HG03520 (cell line): ENCODE measurements around the gene SHE.

Source experiments
- ATAC-seq: cut with Tn5 transposase; IDR thresholded peaks from one replicate; pipeline ENCODE4 v1.9.1; 2021; ENCODE audit warnings: mild to moderate bottlenecking, moderate library complexity; ENCODE audit not compliant: unreplicated experiment

Gene SHE

GRCh38 chr1:154453161-154453560 is 49.1 kb downstream of the SHE start:
- ATAC-seq, result no peak

- no peak for ATAC-seq
These were observed 53.8 kb downstream of the SHE start for GRCh38 chr1:154448331-154448811.

DNA sequence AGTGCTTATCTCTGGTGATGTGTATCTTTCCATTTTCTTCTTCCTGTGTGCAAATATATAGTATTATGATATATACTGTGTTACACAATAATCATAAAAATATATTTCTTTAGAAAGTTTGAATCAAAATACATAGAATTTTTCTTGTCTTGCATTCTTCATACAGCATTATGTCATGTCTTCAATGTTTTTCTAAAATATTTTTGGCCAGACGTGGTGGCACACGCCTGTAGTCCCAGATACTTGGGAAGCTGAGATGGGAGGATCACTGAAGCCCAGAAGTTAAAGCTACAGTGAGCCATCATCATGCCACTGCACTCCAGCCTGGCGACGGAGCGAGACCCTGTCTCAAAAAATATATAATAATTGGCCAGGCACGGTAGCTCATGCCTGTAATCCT is 55.4 kb downstream of the SHE start:
- no peak for ATAC-seq

DNA sequence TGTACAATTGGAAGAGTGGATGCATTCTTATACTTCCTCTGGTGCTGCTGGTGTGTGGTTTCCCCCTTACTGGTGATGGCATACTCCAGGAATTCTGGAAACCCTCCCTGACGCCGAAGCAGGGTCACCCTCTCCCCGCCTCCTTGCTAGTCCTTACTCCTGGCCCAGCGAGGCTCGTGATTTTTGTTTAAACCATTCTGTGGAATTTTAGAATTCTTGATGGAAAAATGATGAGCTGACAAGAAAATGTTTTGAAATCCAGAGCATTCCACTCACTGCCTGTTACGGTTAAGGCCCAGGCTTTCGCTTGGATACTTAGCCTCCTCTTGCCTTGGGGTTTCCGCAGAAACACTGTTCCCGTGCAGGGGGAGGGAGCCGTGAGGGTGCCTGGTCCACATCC is 55.9 kb downstream of the SHE start:
- ATAC-seq, result no peak

- ATAC-seq, result no peak
These were observed 57.2 kb downstream of the SHE start for GRCh38 chr1:154445040-154445472.

GRCh38 chr1:154443274-154444013 is 58.8 kb downstream of the SHE start:
- no peak for ATAC-seq

GRCh38 chr1:154442006-154442740 is 60.0 kb downstream of the SHE start:
- ATAC-seq, result no peak

- no peak for ATAC-seq
These were observed 60.8 kb downstream of the SHE start for GRCh38 chr1:154441241-154441888.

- ATAC-seq, result no peak
These were observed 62.0 kb downstream of the SHE start for GRCh38 chr1:154440036-154440804.

GRCh38 chr1:154436433-154436832 is 65.8 kb downstream of the SHE start:
- ATAC-seq, result no peak

DNA sequence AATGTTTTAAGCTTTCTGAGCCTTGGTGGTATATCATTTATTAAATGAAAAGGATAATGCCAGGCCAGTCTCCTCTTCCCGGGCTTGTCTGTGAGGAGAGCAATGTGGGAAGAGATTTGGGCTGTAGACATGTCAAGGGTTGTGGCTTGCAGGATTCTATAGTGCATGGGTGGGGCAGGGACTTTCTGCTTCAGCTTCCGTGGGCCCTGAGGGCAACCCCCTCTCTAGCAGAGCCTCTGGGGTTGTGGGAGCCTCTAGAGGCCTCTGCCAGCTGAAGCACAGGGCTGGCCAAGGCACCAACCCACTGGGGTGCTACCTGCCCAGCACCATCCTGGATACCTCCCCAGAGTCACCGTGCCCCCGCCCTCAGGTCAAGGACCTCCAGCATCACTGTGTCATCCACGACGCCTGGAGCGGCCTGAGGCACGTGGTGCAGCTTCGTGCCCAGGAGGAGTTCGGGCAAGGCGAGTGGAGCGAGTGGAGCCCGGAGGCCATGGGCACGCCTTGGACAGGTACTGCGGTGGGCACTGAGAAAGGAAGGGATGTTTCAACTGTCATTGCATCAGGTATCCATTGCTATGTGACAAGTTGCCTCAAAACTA is 66.5 kb downstream of the SHE start:
- ATAC-seq, result no peak

DNA sequence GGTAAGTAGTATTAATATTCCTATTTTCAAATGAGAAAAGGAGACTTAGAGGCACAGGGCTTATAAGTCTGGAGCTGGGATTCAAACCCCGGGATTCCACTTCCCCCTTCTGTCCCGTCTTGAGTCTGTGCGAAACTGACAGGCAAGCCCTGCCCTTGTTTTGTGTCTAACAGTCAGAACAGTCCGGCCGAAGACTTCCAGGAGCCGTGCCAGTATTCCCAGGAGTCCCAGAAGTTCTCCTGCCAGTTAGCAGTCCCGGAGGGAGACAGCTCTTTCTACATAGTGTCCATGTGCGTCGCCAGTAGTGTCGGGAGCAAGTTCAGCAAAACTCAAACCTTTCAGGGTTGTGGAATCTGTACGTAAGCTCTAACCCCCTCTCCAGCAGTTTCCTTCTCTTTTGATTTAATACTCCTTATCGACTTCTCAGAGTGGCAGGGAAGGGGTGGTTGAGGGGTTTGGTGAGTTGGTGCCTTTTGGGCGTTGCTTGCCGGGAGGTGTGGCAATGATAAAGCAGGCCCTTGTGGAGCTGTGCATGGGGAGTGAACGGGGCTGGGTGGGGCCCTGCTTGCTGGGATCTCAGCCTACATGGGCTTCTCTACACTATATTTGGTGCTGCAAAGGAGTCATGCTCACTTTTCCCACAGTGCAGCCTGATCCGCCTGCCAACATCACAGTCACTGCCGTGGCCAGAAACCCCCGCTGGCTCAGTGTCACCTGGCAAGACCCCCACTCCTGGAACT is 67.7 kb downstream of the SHE start:
- ATAC-seq, result no peak

- ATAC-seq, result no peak
These were observed 68.9 kb downstream of the SHE start for GRCh38 chr1:154433161-154433764.

DNA sequence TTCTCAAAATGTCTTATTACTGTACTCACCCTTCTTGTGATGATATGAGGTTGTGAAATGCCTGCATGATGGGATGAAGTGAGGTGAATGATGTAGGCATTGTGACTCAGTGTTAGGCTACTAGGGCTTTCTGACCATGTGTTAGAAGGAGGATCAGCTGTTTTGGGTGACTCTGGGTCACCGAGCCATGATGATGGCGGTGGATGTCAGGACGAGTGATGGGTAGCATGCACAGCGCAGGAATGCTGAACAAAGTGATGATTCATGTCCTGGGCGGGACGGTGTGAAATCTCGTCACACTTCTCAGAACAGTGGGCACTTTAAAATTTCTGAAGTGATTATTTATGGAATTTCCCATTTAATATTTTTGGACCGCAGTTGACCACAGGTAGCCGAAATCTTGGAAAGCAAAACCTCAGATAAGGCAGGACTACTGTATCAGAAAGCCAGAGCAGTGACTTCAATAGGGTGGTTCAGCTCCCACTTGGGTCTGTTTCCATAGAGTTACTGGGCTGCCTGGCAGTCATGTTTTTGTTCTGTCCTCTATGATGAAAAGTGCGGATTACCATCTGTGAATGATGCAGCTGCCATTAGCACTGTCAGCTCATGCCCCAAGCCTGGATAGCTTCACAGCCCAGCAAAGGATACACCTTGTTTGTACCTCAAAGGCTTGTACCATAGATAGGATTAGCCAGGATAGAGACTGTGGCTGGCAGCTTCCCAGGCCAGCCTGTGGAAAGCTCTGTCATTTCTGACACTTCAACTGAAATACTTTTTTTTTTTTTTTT is 70.4 kb downstream of the SHE start:
- no peak for ATAC-seq

- ATAC-seq, result no peak
These were observed 71.3 kb downstream of the SHE start for GRCh38 chr1:154430903-154431302.

DNA sequence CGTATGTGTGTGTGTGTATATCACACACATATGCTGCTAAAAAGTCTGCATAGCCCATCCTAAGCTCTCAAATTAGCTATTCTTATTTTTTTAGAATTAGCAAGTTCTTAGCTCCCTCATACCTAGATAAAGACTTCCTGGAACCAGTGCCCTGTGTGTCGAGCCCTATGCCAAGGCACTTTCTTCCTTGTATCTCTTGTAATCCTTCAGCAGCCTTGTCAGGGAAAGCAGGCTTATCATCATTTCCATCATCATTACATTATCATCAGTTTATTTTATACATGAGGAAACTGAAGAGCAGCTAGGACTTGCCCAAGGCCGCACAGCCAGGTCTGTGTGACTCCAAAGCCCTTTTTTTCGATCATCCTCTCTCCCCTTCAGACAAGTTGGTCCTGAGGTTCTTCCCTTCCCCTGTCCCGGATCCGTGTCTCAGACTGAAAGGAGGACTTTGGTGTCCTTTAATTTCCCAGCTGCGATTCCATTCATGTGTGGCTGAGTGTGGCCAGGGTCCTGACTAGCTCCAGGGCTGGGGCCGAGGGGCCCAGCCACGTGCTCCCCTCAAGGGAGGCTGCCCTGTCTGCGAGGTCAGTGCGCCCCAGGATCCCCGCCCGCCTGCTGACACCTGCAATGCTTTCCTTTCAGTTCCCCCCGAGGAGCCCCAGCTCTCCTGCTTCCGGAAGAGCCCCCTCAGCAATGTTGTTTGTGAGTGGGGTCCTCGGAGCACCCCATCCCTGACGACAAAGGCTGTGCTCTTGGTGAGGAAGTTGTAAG is 72.2 kb downstream of the SHE start:
- ATAC-seq, result no peak
